K562 (cell line): Measurements from ENCODE around the gene SLC6A8. TPM values are rescaled to one million over a fixed set of nuclear protein-coding genes. Genes with fewer than 3 reads are reported as not detected.

Source experiments
- ATAC-seq: fragments of 200-7000 bp; cut with Tn5 transposase; 3 replicates; pipeline ENCODE4 v1.9.1; 2020; ENCODE audit warnings: moderate library complexity
- BruUV-seq: library from RNA; stranded (reverse); fragments of 400-500 nt; replicated peaks from 2 replicates; lab custom pipeline; 2021; lab: Mats Ljungman, UMichigan
- CTCF ChIA-PET: fragments of 300-600 bp; formaldehyde crosslinking; extraction: SDS; loops from one replicate; lab custom pipeline; 2021; ENCODE audit warnings: low intra/inter-chr PET ratio; lab: Yijun Ruan, JAX
- POLR2A ChIA-PET: fragments of 300-600, 350-650 bp; sonication (Branson Sonifier 250); formaldehyde crosslinking; extraction: SDS; loops from one replicate; lab custom pipeline; 2021; ENCODE audit warnings: antibody characterized with exemption, inconsistent platforms; lab: Yijun Ruan, JAX
- DNase-seq, 4 experiments: peaks; one replicate each; pipeline versions ENCODE4 v3.0.0 to v3.0.0-alpha.2; 2011 to 2018; ENCODE audit warnings: low spot score in 3 of 4, mixed read lengths in 3 of 4; ENCODE audit errors: extremely low read depth in 1 of 4
- FAIRE-seq: peaks from 2 replicates; lab custom pipeline; 2011; peaks lifted over from hg19 to GRCh38; lab: Jason Lieb, UNC
- H2AFZ ChIP-seq: 2 replicates; pipeline ENCODE4 v1.6.0; 2011; ENCODE audit warnings: low read depth, low read length, control low read depth, inconsistent platforms
- H3K27ac ChIP-seq: fragments of 200-600 bp; 3 replicates; pipeline ENCODE4 v1.8.0; 2011; ENCODE audit warnings: low read depth, mild to moderate bottlenecking, control low read depth, inconsistent platforms, low read length, moderate library complexity, mixed read lengths; ENCODE audit errors: extremely low read depth
- H3K27me3 ChIP-seq, 2 experiments: fragments of 300-600 bp in 1 of 2; 2 replicates in 1 of 2; 3 replicates in 1 of 2; pipeline versions ENCODE4 v1.6.0 to v1.8.0; 2011; ENCODE audit warnings: inconsistent platforms in 2 of 2, low read length in 2 of 2, mild to moderate bottlenecking in 1 of 2, mixed read lengths in 1 of 2, moderate library complexity in 1 of 2; ENCODE audit not compliant: control insufficient read depth in 2 of 2, insufficient read depth in 2 of 2
- H3K36me3 ChIP-seq: fragments of 300-600 bp; 3 replicates; pipeline ENCODE4 v1.8.0; 2011; ENCODE audit warnings: mild to moderate bottlenecking, low read length, inconsistent platforms; ENCODE audit not compliant: control insufficient read depth, insufficient read depth
- H3K4me1 ChIP-seq, 2 experiments: fragments of 200-600 bp in 1 of 2; replicated peaks in 1 of 2; 2 replicates in 1 of 2; 3 replicates in 1 of 2; pipeline versions ENCODE4 v1.5.1 to v1.8.0; 2011; ENCODE audit warnings: inconsistent platforms in 2 of 2, low read length in 2 of 2, mild to moderate bottlenecking in 1 of 2, mixed read lengths in 1 of 2, moderate library complexity in 1 of 2; ENCODE audit not compliant: control insufficient read depth in 2 of 2, insufficient read depth in 2 of 2
- H3K4me2 ChIP-seq: 2 replicates; pipeline ENCODE4 v1.6.1; 2011; ENCODE audit warnings: low read length, control low read depth, inconsistent platforms, mixed read lengths; ENCODE audit not compliant: insufficient read depth
- H3K4me3 ChIP-seq: fragments of 200-600 bp; sonication (generic), shearing (Covaris generic); 2 replicates; pipeline ENCODE4 v1.5.1; 2016; ENCODE audit warnings: control low read depth, inconsistent platforms
- H3K79me2 ChIP-seq: fragments of 200-600 bp; 3 replicates; pipeline ENCODE4 v1.8.0; 2011; ENCODE audit warnings: low read length, inconsistent platforms; ENCODE audit not compliant: control insufficient read depth, insufficient read depth
- H3K9ac ChIP-seq, 2 experiments: 2 replicates each; pipeline versions ENCODE4 v1.6.0 to v1.6.1; 2011; ENCODE audit warnings: low read depth in 2 of 2, low read length in 2 of 2, control low read depth in 1 of 2, inconsistent platforms in 1 of 2, mild to moderate bottlenecking in 1 of 2, mixed read lengths in 1 of 2; ENCODE audit not compliant: insufficient read depth in 1 of 2
- H3K9me1 ChIP-seq: one replicate; pipeline ENCODE4 v1.6.0; 2011; ENCODE audit warnings: inconsistent platforms, mild to moderate bottlenecking, low read length, moderate library complexity; ENCODE audit not compliant: control insufficient read depth, insufficient read depth
- H3K9me3 ChIP-seq: replicated peaks from 2 replicates; pipeline ENCODE4 v1.5.1; 2011; ENCODE audit warnings: low read depth, low read length, inconsistent platforms; ENCODE audit not compliant: control insufficient read depth, insufficient read depth
- H4K20me1 ChIP-seq: replicated peaks from 2 replicates; pipeline ENCODE4 v1.6.1; 2011; ENCODE audit warnings: low read length, inconsistent platforms, mixed read lengths; ENCODE audit not compliant: control insufficient read depth, insufficient read depth
- CBX5 ChIP-seq: IDR thresholded peaks from 2 replicates; pipeline ENCODE4 v1.6.1; 2014; ENCODE audit warnings: low read depth, borderline replicate concordance
- CHD2 ChIP-seq: IDR thresholded peaks from 2 replicates; pipeline ENCODE4 v1.6.1; 2011; ENCODE audit warnings: low read depth, low read length
- DDX20 ChIP-seq: fragments of 450-650 bp; IDR thresholded peaks from 2 replicates; pipeline ENCODE4 v1.6.1; 2016; ENCODE audit warnings: missing genetic modification characterization, low read depth, mild to moderate bottlenecking, missing compliant biosample characterization, moderate library complexity
- FUS ChIP-seq: fragments of 200-400 bp; formaldehyde crosslinking; optimal IDR thresholded peaks from 2 replicates; pipeline ENCODE3; 2017; ENCODE audit warnings: low read depth, low read length
- NFIC ChIP-seq: fragments of 450-650 bp; IDR thresholded peaks from 2 replicates; pipeline ENCODE4 v1.6.1; 2017; ENCODE audit warnings: mild to moderate bottlenecking, inconsistent platforms
- SLC30A9 ChIP-seq: fragments of 250-450 bp; sonication (Bioruptor Pico); IDR thresholded peaks from 2 replicates; pipeline ENCODE4 v1.8.0; 2022; ENCODE audit warnings: mild to moderate bottlenecking, moderate library complexity
- TOE1 ChIP-seq, 2 experiments: fragments of 450-650 bp in 1 of 2; sonication (generic) in 1 of 2; formaldehyde crosslinking in 1 of 2; IDR thresholded peaks; 2 replicates each; pipeline versions ENCODE4 v1.7.1 to v1.8.0; 2016 to 2022; ENCODE audit warnings: borderline replicate concordance in 2 of 2, mild to moderate bottlenecking in 2 of 2, antibody characterized with exemption in 1 of 2, inconsistent platforms in 1 of 2, low read depth in 1 of 2, missing genetic modification reagents in 1 of 2, moderate library complexity in 1 of 2
- ZBTB17 ChIP-seq: fragments of 450-650 bp; formaldehyde crosslinking; IDR thresholded peaks from 2 replicates; pipeline ENCODE4 v1.4.0; 2020; ENCODE audit warnings: mild to moderate bottlenecking
- ZNF282 ChIP-seq: sonication (generic); formaldehyde crosslinking; IDR thresholded peaks from 2 replicates; pipeline ENCODE4 v1.8.1; 2023; ENCODE audit warnings: missing genetic modification reagents
- ZNF586 ChIP-seq: fragments of 450-650 bp; formaldehyde crosslinking; conservative IDR thresholded peaks from 2 replicates; pipeline ENCODE4 v1.4.0; 2020; ENCODE audit warnings: mild to moderate bottlenecking, moderate library complexity
- WGBS: fragments of 100-300 bp; shearing (Covaris generic); methylation state at CpG from one replicate; pipeline ENCODE4 v1.1.6; 2016; ENCODE audit warnings: low coverage, mixed read lengths; ENCODE audit not compliant: insufficient coverage; ENCODE audit errors: missing lambda C conversion rate; 5-methylcytosine and 5-hydroxymethylcytosine counted together
- in situ Hi-C: fragments of 300-500 bp; cut with MboI; formaldehyde crosslinking; loops from 4 replicates; pipeline ENCODE4 v1.15.0; 2018; ENCODE audit warnings: inconsistent platforms, mixed read lengths
- intact Hi-C: fragments of 100-400 bp; cut with micrococcal nuclease; formaldehyde crosslinking; loops from 2 replicates; pipeline ENCODE4 v1.14.2; 2022
- polyA plus RNA-seq, 8 experiments: library from polyadenylated mRNA; depleted of rRNA in 4 of 8; stranded (reverse) in 5 of 8; unstranded in 3 of 8; fragments of >200 nt; fragmentation: Nextera tagmentation in 2 of 8; fragmentation: Illumina TruSeq in 1 of 8; extraction: Ambion mirVana in 2 of 8; extraction: Trizol in 1 of 8; gene quantifications; 2 replicates each; pipeline versions ENCODE4 v1.2.1 to v1.2.3, GENCODE V29; 2011 to 2014; ENCODE audit warnings: inconsistent platforms in 1 of 8, missing spikeins in 1 of 8
- total RNA-seq, 7 experiments: library from RNA; depleted of rRNA in 6 of 7; stranded (reverse); fragments of >200 nt in 6 of 7; fragmentation: Illumina TruSeq in 2 of 7; extraction: Trizol in 2 of 7; gene quantifications; 2 replicates each; pipeline versions ENCODE4 v1.2.1 to v1.2.3, GENCODE V29; 2011 to 2021; ENCODE audit warnings: low replicate concordance in 1 of 7
- TF ChIP-seq, protein P1 (sequence below): fragments of 450-650 bp; IDR thresholded peaks from 2 replicates; pipeline ENCODE4 v1.6.1; 2014; ENCODE audit warnings: low read depth, mild to moderate bottlenecking, moderate library complexity, borderline replicate concordance
- TF ChIP-seq, protein P2 (sequence below): IDR thresholded peaks from 2 replicates; pipeline ENCODE4 v1.6.1; 2011; ENCODE audit warnings: borderline replicate concordance, low read depth, mild to moderate bottlenecking, moderate library complexity, low read length; ENCODE audit not compliant: insufficient read depth, poor library complexity, severe bottlenecking

The SLC6A8 gene
- total and polyA plus RNA-seq, 9 of the 15 experiments (the other 6 are each of a cell fraction or from before 2014, with no cell fraction given): 0.68 to 144 (median 34.3) TPM

DNA sequence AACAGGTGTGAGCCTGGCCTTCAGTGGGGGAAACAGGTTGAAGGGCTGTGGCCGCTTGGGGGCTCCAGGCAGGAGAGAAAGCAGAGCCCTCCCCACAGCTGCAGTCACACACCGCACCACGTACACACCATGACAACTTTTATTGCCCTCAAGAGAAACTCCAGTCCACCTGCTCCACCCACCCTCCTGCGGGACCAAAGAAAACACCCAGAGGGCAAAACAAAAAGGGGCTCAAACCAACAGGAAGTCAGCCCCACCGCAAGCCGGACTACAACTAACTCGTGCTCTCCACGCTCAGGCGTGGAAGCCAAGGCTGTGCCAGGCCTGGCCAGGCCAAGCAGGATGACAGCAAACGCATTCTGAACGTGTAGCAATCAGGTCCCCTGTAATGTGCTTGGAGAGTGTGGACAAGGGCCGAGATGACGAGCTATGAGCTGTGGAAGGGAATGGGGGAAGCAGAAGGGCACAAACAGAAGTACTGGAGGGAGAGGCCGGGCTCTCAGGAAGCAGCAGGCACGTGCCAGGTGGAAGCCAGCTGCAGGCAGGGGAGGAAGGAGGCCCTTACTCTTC is 12.7 kb downstream of the SLC6A8 start (continued):
- TF ChIP-seq CHD2: no peak
- no peak for TF ChIP-seq ZNF282
- TF ChIP-seq SLC30A9 (CRISPR knock-in tag): no peak
- no peak for TF ChIP-seq TOE1 (IDR thresholded peaks at IDR 0.05; ENCODE audit: borderline replicate concordance)
- no peak for TF ChIP-seq TOE1 (CRISPR knock-in tag; IDR thresholded peaks at IDR 0.05; ENCODE audit: borderline replicate concordance, low read depth)
- TF ChIP-seq, protein P1, sequence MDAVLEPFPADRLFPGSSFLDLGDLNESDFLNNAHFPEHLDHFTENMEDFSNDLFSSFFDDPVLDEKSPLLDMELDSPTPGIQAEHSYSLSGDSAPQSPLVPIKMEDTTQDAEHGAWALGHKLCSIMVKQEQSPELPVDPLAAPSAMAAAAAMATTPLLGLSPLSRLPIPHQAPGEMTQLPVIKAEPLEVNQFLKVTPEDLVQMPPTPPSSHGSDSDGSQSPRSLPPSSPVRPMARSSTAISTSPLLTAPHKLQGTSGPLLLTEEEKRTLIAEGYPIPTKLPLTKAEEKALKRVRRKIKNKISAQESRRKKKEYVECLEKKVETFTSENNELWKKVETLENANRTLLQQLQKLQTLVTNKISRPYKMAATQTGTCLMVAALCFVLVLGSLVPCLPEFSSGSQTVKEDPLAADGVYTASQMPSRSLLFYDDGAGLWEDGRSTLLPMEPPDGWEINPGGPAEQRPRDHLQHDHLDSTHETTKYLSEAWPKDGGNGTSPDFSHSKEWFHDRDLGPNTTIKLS: no peak
- TF ChIP-seq DDX20: no peak
- TF ChIP-seq, all 486 proteins: peak for 0

DNA sequence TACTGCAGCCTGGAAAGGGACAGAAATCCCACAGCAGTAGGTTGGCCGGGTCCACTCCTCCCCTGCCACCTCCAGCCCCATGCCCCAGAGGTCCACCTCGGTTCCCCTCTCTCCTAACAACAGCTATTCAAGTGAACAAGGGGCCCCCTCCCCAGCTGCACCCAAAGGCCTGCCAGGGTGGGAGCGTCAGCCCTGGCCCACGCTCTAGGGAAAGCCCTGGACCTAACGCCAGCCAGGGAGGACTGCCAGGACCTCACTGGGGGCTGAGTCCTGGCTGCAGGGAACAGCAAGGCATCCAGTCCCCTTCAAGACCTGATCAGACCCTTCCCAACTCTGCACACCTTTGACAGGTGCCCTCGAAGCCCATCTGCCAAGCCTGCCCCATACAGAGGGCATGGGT is 13.2 kb downstream of the SLC6A8 start:
- in situ Hi-C loops (no loop called here), intact Hi-C loops (no loop called here)
- no peak for FAIRE-seq
- ChIA-PET CTCF (no interaction called here), POLR2A (interaction anchor here (0.6 kb wide), 1 partner anchor 153 kb away, joined by 3 read pairs; no protein-coding TSS in a partner anchor)
- H2AFZ ChIP-seq: no peak overlapping the region
- H3K36me3 ChIP-seq: peaks cover 69% of the 10 kb centered on the region; the same call in 1 of the 3 replicates
- no peaks in the 10 kb centered on the region for H3K9me1 ChIP-seq
- no peak for TF ChIP-seq ZNF586 (CRISPR knock-in tag)
- TF ChIP-seq FUS: no peak
- TF ChIP-seq NFIC: no peak
- no peak for TF ChIP-seq ZBTB17 (CRISPR knock-in tag)
- no peak for TF ChIP-seq CBX5
- TF ChIP-seq, protein P2, sequence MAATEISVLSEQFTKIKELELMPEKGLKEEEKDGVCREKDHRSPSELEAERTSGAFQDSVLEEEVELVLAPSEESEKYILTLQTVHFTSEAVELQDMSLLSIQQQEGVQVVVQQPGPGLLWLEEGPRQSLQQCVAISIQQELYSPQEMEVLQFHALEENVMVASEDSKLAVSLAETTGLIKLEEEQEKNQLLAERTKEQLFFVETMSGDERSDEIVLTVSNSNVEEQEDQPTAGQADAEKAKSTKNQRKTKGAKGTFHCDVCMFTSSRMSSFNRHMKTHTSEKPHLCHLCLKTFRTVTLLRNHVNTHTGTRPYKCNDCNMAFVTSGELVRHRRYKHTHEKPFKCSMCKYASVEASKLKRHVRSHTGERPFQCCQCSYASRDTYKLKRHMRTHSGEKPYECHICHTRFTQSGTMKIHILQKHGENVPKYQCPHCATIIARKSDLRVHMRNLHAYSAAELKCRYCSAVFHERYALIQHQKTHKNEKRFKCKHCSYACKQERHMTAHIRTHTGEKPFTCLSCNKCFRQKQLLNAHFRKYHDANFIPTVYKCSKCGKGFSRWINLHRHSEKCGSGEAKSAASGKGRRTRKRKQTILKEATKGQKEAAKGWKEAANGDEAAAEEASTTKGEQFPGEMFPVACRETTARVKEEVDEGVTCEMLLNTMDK: no peak
- H3K27ac ChIP-seq: no peak overlapping the region
- DNase-seq: no peak
- no peaks in the 10 kb centered on the region for H4K20me1 ChIP-seq
- H3K4me3 ChIP-seq: no peak overlapping the region
- no peak for ATAC-seq
- H3K4me1 ChIP-seq: peaks cover 0 to 7% of the 10 kb centered on the region in 2 experiments; a peak in 1 of 5 replicates
- no peak overlapping the region for H3K9ac ChIP-seq
- H3K4me2 ChIP-seq: no peak overlapping the region
- 100% methylated on average over 1 of the region's 6 CpGs for WGBS
- no peaks in the 10 kb centered on the region for H3K79me2 ChIP-seq
- H3K27me3 ChIP-seq: no peaks in the 10 kb centered on the region
- no peaks in the 10 kb centered on the region for H3K9me3 ChIP-seq
- BruUV-seq: no TSS peak
